Measurements from ENCODE around the gene SMC4.

- TF ChIP-seq CTCF (conservative IDR thresholded peaks at IDR 0.05) (no peak), ZFX (IDR thresholded peaks at IDR 0.05) (no peak)
These were observed 17.9 kb downstream of the SMC4 start for GRCh38 chr3:160417311-160417710.

Data from C4-2B (cell line).